ENCODE results near the gene DCHS1.

The DCHS1 gene

DNA sequence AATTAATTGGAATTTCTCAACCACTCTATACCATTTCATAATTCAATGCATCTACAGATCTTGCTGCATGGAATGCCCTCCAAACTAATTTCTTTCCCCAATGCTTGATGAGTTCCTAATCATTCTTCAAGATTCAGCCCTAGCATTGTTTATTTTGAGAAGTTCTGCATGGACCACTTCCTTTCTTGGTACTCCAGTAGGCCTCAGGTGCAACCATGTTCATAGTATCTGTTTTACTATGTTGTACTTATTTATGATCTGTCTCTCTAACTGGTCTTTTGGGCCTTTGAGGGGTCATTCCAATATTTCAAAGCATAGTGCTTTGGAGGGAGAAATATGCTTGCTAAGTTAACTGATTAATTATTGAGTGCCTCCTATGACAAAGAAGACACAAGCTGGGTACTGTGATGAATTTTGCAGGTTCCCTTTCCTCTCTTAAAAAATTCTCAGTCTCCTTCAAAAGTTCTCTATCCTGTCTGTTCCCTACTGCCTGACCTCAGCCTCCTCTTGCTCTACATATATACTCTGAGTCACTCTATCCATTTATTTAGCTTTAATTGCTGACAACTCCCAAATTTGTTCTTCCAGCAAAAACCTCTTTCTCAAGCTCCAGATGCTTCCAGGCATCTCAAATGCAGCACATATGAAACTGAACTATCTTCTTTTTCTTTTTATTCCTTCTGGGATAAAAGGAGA lies 18.1 kb upstream of the DCHS1 start:
- no peak for DNase-seq

DNA sequence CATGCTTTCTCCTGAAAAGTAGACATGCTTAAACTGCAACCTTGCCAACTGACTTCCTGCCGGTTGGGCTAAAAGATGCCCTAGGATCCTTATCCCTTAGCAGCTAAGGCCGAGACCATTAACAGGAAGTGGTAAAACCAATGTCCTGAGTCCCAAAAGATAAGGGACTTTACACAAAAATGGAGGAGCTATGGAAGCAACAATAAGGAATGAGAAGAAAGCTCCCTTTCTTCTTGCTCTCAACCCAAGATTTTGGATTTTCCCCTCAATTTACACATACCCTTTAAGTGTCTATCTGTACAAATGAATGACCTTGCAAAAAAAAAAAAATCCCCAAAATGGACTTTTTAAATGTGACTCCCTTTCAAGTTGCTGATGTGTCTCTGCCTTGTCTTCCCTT lies 16.4 kb upstream of the DCHS1 start:
- no peak for DNase-seq

DNA sequence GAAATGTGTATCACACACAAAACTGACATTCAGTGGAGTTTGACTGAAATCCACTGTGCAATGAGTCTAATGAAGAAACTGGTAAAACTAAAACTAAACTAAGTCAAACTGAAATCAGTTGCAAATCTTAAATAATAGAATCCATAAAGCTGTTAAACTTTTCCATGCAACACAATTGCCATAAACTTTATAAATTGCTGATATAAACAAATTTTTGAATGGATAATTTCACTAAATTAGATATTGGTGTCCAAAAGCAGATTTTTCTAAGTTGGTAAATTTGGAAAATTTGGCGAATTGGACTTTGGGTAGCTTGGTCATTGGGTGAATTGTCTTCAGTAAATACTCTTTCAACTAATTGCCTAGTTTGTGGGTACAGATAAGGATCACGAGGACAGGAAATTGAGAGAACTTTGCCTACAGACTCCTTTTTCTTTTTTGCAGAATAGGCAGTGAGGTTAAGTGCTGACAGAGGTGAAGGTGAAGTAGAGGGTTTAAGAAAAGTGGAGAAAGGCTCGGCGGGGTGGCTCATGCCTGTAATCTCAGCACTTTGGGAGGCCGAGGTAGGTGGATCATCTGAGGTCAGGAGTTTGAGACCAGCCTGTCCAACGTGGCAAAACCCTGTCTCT lies 14.7 kb upstream of the DCHS1 start:
- no peak for DNase-seq

DNA sequence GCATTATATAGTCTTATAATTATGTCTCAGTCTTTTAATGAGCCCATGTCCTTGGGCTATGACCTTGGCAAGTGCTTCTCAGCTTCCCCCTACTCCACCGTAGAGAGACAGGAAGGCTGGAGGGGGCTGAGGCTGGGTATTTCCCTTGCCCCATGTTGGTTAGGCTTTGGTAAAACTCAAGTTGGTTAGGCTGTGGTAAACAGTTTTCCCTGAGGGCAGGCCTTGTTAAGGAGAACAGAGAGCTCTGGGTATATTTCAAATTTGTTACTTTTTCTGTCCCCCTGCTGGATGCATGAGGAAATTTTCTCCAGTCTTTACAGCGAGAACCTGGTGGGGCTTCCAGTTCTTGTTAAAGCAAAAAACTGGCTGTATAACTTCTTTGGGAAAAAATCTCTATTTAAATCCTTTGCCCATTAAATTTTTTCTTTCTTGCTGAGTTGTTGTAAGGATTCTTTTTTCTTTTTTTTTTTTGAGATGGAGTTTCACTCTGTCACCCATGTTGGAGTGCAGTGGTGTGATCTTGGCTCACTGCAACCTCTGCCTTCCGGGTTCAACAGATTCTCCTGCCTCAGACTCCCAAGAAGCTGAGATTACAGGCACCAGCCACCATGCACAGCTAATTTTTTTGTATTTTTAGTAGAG lies 12.2 kb upstream of the DCHS1 start:
- DNase-seq = peak; percentile 16

DNA sequence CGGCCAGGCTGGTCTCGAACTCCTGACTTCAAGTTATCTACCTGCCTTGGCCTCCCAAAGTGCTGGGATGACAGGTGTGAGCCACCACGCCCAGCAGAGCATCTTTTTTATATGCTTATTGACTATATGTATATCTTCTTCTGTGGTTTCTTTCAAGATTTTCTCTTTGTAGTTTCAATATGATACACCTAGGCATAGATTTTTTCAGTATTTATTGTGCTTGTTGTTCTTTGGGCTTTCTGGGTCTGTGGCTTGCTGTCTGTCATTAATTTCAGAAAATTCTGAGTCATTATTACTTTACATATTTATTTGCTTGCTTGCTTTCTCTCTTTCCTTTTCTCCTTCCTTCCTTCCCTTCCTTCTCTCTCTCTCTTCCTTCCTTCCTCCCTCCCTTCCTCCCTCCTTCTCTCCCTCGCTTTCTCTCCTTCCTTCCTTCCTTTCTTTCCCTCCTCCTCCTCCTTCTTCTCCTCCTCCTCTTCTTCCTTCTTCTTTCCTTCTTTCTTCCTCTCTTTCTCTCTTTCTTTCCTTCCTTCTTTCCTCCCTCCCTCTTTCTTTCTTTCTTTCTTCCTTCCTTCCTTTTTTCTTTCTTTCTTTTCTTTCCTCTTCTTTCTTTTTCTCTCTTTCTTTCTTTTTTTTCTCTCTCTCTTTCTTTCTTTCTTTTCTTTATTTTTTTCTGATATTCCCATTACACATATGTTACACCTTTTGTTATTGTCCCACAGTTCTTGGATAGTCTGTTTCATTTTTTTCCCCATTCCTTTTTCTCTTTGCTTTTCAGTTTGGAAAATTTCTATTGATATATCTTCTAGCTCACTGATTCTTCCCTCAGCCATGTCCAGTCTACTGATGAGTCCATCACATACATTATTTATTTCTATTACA lies 10.9 kb upstream of the DCHS1 start:
- no peak for DNase-seq

DNA sequence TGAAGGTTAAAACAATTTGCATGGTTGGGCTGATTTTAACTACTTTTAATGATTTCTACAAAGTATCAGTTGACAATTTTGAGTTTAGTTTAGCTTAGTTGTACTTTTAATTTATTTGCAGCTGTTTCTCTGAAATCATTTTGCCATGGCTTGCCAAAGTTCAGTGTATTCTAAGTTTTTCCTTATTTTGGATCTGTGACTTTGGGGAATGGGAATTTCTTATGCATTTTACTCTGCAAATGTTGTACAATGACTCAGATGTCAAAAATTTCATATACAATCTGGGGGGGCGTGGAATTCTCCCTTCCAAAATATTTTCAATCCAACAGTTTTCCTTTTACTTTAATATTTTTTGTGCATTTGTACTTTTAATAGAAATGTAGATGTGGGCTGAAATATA lies 8.9 kb upstream of the DCHS1 start:
- DNase-seq = no peak

DNA sequence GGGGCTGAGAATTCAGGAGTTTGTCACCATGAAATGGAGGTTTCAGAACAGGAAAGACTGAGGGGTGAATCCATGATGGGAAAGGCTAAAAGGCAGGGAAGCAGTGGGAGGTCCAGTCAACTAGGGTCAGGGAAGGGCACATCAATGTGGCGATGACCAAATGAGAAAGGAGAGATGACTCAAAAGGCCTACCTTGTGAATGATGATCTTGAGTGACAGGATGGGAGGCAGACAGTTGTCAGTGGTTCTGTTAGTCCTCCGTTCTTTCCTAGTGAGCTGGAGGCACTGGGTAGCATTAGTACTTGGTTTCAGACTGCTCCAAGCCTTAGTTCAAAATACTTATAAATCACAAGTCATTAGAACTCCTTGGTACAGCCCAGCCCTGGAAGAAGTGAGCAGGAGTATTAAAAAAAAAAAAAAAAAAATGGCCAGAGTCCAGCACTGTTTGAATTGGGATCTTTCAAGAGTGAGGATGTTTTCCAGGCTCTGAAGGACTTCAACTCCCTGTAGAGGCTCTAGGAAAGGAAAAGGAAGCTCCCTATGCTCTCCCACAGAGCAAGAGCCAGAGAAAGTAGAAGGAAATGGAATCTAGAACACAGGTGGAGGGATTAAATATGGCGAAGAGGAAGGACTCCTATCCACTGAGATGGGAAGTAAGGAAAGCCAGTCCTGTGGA lies 8.3 kb upstream of the DCHS1 start:
- no peak for DNase-seq

DNA sequence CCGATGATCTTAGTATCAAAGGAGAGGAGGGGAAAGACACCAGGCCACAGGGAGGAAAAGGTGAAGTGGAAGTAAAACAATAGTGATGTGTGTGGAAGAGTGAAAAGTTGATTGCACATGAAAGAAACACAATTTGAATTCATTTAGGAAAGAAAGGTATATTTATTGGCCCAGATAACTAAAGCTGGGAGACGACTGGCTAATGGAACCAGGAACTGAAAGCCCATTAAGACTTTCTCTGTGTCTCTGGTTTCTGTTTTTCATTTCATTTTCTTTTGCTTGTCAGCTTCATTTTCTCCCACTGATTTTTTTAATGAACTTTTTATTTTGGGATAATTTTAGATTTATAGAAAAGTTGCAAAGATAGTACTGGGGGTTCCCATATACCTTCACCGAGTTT lies 5.1 kb upstream of the DCHS1 start:
- no peak for DNase-seq

DNA sequence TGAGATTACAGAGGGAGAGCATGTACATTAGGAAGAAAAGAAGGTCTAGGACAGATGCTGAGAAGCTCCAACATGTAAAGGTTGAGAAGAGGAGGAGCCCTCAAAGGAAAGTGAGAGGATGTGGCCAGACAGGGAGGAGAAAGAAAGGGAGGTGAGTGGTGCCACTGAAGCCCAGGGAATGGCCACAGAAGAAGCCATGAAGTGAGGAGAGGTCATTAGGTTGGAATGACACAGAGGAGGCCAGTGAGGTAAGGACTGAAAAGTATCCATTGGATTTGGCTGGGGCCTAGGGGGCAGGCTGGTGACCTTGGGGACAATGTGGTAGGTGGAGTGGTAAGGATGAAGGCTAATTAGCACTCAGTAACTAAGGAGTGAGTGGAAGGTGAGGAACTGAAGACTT lies 3.0 kb upstream of the DCHS1 start:
- no peak for DNase-seq

DNA sequence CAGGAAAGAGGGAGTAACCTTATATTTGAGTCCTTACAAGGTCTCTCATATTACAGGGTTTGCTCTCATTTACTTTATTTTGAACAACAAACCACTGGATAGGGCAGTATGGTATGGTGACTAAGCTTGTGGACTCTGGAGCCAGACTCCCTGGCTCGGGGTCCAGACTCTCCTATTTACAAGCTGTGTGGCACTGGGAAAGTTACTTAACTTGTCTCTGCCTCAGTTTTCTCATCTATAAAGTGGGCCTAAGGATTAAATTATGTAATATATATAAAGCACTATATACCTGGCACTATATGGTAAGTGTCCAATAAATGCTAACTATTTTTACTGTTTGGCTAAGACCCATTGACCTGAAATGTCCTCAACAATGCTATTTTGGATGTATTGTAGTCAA lies 1.7 kb upstream of the DCHS1 start:
- DNase-seq = no peak

DNA sequence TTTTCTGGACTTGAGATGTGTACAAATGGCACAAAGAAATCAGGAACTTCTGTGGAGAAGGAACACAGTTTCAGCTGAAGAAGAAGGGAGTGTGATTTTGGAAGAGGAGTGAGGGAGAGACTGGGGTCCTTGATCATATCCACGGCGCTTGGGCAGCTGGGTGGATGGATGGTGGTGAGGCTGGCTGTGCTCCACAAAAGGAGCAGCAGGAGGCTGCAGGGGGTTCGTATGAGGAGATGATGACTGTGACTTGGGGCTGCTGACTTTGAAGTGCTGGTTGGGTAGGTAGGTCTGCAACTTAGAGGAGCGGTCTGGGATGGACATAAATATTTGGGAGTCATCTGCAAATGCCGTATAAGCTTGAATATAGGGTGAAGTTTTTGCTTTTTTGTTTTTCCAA lies 1.3 kb upstream of the DCHS1 start:
- DNase-seq = no peak

DNA sequence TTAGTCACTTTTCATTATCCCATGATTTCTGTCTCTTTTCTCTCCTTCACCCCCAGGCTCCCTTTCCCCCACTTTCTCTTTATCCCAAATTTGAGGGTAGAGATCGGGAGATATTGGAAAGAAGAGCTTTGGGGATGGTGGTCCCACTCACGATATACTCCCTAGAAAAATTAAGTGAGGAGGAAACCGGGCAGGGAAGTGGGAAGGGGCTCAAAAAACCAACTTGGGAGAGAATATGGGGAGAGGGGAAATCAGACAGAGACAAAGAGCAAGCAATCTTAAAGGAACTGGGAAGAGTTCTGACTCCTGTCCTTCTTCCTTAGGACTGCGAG lies 941 bp upstream of the DCHS1 start:
- no peak for DNase-seq

DNA sequence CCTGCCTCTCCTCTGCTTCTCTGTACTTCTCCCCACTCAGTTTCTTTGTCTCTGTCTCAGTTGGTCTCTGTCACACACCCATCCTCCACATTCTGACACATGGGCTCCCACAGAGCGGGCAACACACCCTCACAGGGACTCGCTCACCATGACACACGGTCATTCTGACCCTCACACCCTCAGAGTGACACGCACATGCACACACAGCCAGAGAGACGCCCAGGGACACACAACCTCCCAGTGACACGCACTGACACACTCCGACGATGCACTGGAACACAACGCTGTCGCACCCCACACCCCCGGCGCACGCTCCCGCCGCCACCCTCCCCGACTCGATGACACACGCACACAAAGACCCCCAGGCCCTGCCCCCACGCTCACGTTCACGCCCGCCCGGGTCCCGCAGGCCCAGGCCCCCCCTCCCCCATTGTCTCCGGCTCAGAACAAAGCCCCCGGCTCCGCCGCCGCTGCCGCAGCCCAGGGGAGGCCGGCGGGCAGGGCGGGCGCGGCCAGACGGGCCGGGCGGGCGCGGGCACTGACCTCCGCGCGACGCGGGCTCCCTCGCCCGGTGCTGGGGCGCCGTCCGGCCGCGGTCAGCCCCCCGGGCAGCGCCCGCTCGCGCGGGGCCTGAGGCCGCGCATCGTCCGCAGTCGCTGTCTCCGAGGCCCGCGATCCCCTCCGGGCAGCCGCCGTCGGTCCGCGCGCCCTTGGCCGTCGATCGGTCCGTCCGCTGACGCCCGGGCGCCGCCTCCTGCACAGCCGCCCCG lies 404 bp downstream of the DCHS1 start:
- no peak for DNase-seq

DNA sequence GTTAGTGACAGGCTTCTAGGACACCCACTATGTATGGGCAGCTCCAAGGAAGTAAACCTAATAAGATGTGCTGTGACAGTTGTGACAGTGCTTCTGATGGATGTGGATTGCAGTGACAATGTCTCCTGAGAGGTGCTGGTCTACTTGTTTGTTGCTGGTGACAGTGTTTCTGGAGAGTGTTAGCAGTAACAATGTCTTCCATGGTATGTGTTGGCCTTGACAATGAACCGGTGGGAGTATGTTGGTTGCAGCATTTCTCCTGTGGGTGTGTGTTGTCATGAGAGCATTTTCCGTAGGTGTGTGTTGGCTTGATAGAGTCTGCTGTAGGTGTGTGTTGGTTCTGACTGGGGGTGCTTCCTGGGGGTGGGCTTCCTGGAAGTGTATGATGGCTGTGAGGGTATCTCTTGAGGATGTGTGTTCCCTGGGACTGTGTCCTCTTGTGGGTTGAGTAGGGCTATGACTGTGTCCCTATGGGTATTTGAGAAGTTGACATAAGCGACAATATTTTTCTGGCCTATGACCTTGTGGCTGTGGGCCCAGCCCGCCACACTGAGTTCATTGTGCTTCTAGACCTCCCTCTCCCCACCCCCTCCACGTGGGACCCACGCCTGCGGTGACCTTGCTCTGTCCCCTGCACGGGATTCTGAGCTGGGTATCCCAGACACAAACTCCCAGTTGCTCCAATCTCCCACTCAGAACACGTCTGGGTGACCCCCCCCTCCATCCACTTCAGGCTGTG lies 1.2 kb downstream of the DCHS1 start:
- DNase-seq = no peak

DNA sequence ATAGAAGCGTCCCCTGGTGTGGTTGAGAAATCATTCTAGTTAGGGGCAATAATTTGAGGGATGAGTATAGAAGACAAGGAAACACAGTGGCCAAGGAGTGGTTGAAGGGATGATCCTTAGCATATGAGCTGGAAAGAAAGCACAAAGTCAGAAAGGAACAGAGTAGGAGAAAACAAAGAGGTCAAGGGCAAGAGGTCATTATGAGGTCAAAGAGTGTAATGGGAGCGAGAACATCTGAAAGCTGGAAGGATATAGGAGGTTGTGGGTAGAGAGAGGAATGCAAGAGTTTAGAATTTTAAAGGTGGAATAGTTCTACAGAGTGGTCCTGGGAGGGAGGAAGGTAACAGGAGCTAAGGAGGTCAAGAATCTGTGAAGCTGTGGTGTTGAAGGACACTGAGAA lies 2.0 kb downstream of the DCHS1 start:
- DNase-seq = no peak

DNA sequence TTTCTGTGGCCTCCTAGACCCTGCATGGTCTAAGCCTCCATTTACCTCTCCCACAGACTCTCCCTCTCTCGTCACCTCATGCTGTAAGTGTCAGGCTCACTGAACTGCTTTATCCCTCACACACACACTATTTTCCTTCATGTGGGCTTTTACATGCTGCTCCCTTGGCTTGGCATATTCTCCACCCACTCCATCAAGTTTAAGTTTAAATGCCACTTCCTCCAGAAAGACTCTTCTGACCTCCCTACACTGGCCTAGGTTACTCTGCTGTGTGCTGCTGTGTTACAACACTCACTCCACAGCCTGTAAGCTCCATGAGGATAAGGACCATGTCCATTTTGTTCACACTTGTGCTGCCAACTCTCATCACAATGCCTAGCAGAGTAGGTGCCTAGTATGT lies 2.5 kb downstream of the DCHS1 start:
- no peak for DNase-seq

DNA sequence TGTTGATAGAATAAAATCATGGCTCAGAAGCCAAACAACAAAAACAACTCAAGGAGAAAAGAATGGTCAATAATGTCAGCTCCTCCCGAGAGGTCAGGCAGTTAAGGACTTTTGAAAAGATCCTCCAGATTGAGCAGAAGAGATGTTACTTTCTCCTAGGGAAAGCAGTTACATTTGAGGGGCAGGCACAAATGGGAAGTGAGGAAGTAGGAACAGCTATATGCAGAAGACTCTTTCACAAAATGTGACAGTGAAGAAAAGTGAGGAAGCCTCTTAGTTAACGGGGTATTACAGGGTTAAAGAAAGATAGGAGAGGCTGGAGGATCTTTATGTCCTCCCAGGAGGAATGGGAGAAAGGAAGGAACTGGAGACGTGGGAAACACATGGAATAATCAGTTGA lies 3.4 kb downstream of the DCHS1 start:
- no peak for DNase-seq

DNA sequence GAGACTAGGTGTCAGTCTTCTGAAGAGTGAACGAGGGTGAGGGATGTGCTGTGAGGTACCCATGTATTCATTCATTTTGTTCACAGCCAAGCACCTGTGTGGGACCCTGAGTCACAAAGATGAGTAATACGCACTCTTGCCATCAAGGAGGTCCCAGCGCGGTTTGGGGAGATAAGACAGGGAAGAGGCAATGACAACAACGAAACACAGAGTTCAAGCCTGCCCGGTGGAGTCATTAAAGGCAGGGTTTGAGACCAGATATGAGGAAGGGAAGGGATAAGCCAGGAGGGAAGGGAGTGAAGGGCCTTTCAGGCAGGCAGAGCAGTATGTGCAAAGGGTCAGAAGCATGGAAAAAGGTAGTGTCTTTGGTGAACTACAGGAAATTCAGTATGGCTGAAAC lies 4.6 kb downstream of the DCHS1 start:
- DNase-seq = no peak

DNA sequence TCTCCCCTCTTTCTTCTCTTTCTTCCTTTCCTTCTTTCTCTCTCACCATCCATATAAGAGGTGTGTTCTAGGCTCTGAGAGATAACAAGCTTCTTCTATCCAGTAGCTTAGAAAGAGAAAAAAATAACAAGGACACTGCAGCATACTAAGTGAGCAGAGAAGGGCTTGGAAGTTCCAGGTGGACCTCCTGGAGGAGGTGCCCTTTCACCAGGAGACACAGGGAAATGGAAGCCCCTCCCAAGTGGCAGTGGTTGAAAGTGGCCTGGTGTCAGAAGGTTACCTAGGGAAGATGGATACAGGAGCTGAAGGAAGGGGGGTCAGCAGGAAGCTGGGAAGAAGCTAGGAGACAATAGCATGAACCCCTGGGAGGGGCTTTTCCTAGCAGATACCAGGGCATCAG lies 5.5 kb downstream of the DCHS1 start:
- no peak for DNase-seq

DNA sequence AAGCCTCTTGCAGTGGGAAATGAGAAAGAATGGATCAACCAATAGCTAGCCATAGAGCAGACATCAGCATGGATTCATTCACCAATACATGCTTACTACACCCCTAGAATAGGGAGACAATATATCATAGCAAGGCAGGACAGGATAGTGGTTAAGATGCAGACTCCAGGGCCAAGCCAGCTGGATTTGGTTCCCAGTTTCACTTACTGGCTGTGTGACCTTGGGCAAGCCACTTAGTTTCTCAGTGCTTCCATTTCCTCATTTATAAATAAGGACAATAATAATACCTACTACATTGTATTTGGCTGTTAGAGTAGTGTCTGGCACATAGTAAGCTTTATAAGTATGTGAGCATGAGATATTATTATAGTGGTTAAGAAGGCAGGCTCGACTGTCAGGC lies 7.1 kb downstream of the DCHS1 start:
- no peak for DNase-seq

DNA sequence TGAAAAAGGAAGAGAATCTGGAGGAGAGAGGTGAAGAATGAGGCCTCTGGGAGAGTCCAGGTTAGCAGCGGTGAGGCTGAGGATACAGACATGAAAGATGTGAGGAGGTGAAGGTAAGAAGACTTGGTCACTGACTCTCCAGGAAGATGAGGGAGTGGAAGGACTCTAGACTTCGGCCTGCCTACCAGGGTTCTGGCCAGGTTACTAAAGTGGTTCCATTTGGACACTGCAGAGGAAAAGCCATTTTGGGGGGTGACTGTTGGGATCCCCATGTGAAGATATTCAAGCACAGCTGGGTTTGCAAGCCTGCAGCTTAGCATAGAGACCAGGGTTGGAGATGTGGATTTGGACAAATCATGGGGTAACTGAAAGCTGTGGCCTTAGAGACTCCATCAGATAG lies 7.8 kb downstream of the DCHS1 start:
- DNase-seq = no peak
